Measurements from ENCODE around the gene LZIC.

The LZIC gene

GRCh38 chr1:9910076-9910422 lies 33.1 kb downstream of the LZIC start, which contains the start of gene CTNNBIP1:
TSS of gene CTNNBIP1 (minus strand) at chr1:9910269. CDS start at chr1:9872064, 38,205 bp downstream.
- no peak for DNase-seq

- DNase-seq = peak; percentile 74 to 76
These were observed 33.8 kb downstream of the LZIC start for GRCh38 chr1:9909234-9910046.

DNA sequence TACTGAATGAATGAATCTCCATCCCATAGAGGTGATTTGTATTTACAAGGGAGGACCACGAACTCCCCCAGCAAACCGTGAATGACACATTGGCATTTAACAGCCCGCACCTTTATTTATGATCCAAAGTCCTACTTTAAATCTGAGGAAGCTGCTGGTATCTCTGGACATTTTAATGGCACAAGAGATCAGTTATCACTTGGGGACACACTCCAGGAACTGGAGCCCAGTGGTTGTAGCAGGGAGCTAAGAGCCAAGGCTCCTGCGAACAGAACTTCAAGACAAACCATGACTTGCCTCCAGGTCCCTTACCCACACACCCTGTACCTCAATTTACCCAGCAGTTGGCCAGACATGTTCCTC lies 34.3 kb downstream of the LZIC start:
- no peak for DNase-seq

DNA sequence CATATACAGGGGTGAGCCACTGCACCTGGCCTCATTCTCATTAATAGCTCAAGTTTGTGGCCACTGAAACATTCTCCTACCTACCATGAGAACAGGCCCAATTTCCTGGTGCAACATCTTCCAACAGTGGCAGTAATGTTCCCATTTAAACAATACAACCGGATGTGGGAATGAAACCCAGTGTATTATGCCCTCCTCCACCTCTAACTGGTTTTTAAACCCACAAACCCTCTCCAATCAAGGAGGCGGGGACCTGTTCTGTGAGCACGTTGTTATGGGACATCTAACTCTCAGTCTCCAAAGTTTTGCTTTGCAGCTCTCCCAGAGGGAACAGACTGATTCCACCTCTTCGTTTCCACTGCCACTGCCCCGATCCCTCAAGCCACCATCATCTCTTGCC lies 35.8 kb downstream of the LZIC start:
- no peak for DNase-seq

- no peak for DNase-seq
These were observed 36.7 kb downstream of the LZIC start for GRCh38 chr1:9906466-9906865.

DNA sequence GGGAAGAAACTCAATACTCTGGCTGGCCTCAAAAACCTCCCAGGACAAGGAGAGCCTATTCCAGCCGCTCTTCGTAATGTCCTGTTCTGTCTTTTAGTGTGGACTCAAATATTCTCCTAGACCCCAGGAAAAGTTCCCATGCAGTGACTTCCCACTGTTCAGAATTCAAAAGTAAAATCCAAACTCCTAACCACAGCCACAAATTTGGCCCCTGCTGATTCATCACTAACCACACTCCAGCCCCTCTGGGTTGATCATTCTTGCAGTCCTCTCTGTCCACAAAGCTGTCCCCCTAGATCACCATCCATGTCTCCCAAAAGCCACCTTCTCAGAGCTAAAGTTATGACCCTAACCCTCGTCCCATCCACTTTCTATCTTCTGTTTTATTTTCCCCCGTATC lies 38.2 kb downstream of the LZIC start:
- DNase-seq = no peak

DNA sequence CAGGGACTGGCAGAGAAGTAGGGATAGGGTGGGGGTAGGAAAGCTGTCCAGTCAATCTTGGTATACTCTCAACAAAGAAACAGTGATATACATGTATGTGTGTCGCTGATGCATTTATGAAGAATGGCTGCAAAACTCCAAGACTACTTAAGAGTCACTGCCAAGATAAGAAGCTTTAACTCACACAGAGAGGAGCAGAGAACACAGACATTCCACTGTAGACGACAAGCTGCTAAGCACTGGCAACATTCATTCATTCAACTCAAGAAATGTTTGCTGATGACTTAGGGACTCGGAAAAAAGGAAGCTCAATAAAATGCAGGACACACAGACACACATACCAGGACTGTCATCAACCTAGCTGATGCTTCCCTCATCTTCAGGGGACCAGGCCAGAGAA lies 38.6 kb downstream of the LZIC start:
- no peak for DNase-seq

DNA sequence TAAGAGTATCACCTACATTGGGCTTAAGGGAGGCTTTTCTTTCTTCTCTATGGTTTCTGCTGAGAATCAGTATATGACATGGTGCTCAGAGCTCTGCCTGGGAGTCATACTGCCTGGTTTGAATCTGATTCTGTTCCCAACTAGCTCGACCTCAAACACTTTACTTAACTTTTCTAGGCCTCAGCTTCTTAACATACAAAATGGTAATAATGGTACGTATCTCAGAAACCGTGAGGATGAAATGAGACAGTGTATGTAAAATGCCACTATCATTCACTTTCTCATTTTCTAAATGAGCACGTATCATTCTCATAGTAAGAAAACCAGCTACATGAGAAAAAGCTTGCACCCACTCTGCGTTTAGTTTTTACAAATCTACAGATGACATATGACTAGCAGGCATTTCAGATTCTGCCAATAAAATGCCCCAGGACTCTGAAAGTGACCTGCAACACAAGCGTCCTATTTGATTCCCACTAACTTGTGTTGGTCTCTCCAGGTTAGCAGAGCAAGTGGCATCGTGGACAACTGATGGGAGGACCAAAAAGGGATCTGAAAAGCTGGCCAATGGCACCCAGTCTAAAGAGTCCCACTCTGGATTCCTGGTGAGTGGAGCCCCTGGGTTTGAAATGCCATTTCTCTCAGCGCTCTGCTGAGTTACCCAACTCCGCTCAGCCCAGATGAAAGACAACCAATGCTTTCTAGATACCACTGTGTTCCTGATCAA lies 39.2 kb downstream of the LZIC start:
- DNase-seq = peak; percentile 48 to 54

GRCh38 chr1:9902060-9902452 lies 41.1 kb downstream of the LZIC start:
- DNase-seq = no peak

GRCh38 chr1:9901148-9902059 lies 41.8 kb downstream of the LZIC start:
- no peak for DNase-seq

GRCh38 chr1:9900142-9901043 lies 42.8 kb downstream of the LZIC start:
- no peak for DNase-seq

DNA sequence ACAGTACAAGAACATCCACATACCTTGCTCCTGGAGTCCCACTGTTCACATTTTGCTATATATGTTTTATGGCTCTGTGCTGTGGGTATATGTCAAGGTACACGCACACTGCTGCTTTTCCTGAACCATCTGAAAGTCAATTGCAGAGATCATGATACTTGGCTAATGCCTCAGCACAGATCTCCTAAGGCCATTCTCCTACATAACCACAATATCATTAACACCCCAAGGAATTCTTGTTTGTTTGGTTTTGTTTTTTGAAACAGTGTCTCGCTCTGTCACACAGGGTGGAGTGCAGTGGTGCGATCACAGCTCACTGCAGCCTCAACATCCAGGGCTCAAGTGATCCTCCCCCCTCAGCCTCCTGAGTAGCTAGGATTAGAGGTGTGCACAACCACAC lies 49.1 kb downstream of the LZIC start:
- DNase-seq = no peak

DNA sequence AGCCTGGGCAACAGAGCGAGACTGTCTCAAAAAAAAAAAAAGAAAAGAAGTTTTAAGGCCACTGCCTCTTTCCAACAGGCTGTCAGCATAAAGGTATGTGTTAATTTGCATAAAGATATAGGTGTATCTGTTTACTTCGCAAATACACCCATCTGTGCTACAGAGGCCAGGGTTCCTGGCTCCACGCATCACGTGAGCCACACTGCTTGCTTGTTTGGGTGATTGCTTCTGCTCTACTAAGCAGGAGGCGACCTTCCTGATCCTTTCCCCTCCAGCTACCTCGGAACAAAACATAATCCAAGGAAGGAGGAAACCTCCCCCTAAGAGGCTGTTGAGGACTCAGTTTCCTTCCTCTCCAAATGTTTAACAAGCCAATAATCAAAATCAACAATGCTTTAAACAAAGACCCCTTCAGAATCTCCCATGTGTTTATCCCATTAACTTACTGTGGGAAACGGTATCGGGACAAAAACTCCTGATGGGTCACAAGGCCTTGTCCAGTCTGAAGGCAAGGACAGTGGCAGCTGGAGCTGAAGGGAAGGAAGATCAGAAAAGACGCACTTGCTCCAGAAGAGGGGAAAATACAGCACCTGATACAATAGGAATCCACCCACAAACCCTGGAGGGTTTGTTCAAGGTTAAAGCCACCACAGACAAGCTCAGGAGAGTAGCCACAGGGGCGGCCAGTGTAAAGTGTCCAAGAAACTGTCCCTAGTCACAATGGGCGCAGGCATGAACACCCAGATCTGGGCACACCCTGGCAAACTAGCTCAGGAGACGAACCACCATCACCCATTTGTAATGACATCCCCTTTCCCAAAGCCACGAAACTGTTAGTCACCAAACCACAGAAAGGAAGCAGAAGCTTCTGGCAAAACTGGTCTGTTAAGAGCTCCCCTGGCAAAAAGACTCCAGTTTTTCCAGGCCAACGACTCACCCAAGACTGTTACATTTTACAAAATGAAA lies 50.3 kb downstream of the LZIC start:
- DNase-seq = no peak

- DNase-seq = no peak
These were observed 52.0 kb downstream of the LZIC start for GRCh38 chr1:9891207-9891606.

DNA sequence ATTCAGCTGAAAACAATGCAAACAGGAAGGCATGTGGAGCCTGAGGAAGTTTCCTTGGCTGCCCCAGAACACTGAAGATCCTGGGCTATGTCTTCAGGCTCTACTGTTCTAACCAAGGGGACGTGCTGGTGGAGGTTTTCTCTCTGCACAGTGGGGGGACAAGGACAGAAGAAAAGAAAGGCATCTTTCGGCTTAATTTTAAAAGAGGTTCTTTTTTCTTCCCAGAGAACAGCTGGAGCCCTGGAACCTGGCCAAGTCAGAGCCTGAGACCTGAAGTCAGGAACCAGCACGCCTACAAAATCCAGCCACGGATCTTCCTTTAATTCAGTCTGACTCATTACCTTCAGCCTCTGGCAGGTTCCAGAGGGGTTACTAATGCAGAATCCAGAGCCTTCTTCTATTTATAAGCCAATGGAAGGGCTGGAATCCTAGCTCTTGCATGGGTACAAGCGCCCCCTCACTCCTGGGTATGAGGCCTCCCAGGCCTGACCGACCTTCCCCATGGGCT lies 52.9 kb downstream of the LZIC start:
- no peak for DNase-seq

GRCh38 chr1:9889411-9889810 lies 53.8 kb downstream of the LZIC start:
- no peak for DNase-seq

GRCh38 chr1:9888886-9889285 lies 54.3 kb downstream of the LZIC start:
- no peak for DNase-seq

DNA sequence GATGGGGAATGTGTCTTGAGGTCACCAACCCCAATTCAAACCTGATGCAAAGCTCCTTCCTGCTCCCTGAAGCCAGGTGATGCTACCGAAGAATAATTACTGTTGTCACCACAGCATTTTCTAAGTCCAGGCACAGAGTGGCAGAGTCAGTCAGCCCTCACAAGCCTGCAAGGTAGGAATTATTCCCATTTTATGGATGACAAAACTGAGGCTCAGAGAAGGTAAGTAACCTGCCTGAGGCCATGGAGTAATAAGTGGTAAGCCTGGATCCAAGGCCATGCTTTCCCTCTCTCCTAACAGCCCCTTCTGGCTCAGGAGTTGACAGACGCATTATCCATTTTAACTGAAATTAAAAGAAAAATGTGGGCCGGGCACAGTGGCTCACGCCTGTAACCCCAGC lies 56.1 kb downstream of the LZIC start:
- DNase-seq = no peak

DNA sequence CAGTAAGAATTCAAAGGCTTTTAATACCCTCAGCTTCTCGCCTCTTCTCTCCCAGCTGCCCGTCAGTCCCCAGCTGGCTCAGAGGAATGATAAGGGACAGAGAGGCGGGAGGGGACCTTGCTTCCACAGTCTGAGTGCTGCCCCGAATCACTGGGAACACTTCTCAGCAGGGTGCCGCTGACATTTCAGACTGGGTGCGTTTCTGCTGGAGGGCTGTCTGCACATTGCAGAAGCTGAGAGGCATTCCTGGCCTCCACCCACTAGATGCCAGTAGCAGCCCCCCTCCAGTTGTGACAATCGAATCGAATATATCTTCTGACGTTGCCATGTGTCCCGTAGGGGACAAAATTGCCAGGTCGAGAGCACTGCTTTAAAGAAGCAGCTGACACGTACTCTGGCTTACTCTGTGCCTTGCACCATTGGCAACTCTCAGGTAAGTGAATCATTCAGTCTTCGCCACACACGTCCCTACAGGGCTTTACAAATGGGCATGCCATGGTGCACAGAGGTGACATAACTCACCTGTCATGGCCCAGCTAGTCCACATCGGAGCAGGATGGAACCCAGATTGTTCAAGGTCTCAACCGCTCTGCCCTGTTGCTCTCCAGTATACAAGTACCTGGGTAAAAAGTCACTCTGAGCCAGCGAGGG lies 57.0 kb downstream of the LZIC start:
- DNase-seq = no peak

DNA sequence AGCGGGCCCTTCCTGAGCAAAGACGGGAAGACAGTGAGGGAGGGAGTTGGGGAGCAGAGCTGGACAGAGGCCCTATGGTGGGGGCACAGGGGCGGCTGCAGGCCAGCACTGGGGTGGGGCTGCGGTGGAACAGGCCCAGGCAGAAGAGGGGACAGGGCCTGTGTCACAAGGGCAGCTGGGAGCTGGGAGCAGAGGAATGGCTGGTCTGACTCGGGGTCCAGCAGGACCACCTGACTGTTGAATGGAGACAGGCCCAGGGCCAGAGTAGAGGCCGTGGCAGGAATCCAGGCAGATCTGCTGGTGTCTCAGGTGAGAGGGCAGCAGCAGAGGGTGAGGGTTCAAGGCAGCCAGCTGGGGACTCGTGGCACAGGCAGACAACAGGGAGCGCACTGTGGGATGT lies 58.4 kb downstream of the LZIC start:
- DNase-seq = no peak

Measured in activated T-cell treated with anti-CD3 and anti-CD28 coated beads, Interleukin-2, amount 50 U/mL, for 48 hours (primary cell).